ENCODE data around the gene OSBP2. TPM values are rescaled to one million over a fixed set of nuclear protein-coding genes. Genes with fewer than 3 reads are reported as not detected.

Gene OSBP2
- 10 to 100 TPM; 13.6 to 19.5 (median 17.0) TPM for polyA plus RNA-seq (ENCODE audit: insufficient read depth in 1 of 5, insufficient read length in 5 of 5, low replicate concordance in 1 of 5)
- long read RNA-seq, donor 1, partial matches to known transcripts, result 40 of 45 reads
- long read RNA-seq, donor 1, other reads (novel, unspliced or antisense), result 5 of 45 reads
- long read RNA-seq, donor 2, result 0 reads
- long read RNA-seq, donor 3, partial matches to known transcripts, result 0 of 2 reads
- long read RNA-seq, donor 3, other reads (novel, unspliced or antisense), result 0 of 2 reads
- long read RNA-seq, donor 4, result 0 reads
- long read RNA-seq, donor 5, partial matches to known transcripts, result 0 of 2 reads
- long read RNA-seq, donor 5, other reads (novel, unspliced or antisense), result 0 of 2 reads
- long read RNA-seq, donor 6, partial matches to known transcripts, result 21 of 23 reads
- long read RNA-seq, donor 6, other reads (novel, unspliced or antisense), result 0 of 23 reads
- long read RNA-seq, donor 7, partial matches to known transcripts, result 9 of 17 reads
- long read RNA-seq, donor 7, other reads (novel, unspliced or antisense), result 8 of 17 reads
- long read RNA-seq, donor 8, partial matches to known transcripts, result 0 of 1 reads
- long read RNA-seq, donor 8, other reads (novel, unspliced or antisense), result 0 of 1 reads

GRCh38 chr22:30694640-30695350 lies at the start of gene OSBP2:
Gene OSBP2 (plus strand): TSS chr22:30694874. CDS start chr22:30694910, 36 bp downstream.
- DNase-seq, result peak; percentile 22 to 46

GRCh38 chr22:30646518-30647160 lies 48.0 kb upstream of the OSBP2 start:
- no peak for DNase-seq

GRCh38 chr22:30647536-30647935 lies 47.1 kb upstream of the OSBP2 start:
- DNase-seq, result no peak

GRCh38 chr22:30648825-30649224 lies 45.8 kb upstream of the OSBP2 start:
- no peak for DNase-seq

GRCh38 chr22:30649430-30650007 lies 45.2 kb upstream of the OSBP2 start:
- no peak for DNase-seq

- DNase-seq, result no peak
These were observed 44.1 kb upstream of the OSBP2 start for GRCh38 chr22:30650508-30651116.

- DNase-seq, result no peak
These were observed 41.8 kb upstream of the OSBP2 start for GRCh38 chr22:30652852-30653251.

- DNase-seq, result no peak
These were observed 40.3 kb upstream of the OSBP2 start for GRCh38 chr22:30654361-30654760.

- DNase-seq, result no peak
These were observed 39.1 kb upstream of the OSBP2 start for GRCh38 chr22:30655532-30655931.

GRCh38 chr22:30662040-30662439 lies 32.6 kb upstream of the OSBP2 start:
- DNase-seq, result no peak

- no peak for DNase-seq
These were observed 29.9 kb upstream of the OSBP2 start for GRCh38 chr22:30664798-30665197.

- no peak for DNase-seq
These were observed 29.4 kb upstream of the OSBP2 start for GRCh38 chr22:30665266-30665665.

GRCh38 chr22:30665786-30666185 lies 28.9 kb upstream of the OSBP2 start:
- DNase-seq, result no peak

GRCh38 chr22:30667107-30667493 lies 27.6 kb upstream of the OSBP2 start:
- DNase-seq, result no peak

- DNase-seq, result peak; percentile 92
These were observed 26.9 kb upstream of the OSBP2 start, which contains the start of gene DUSP18 for GRCh38 chr22:30667494-30668385. Gene DUSP18 (minus strand): TSS chr22:30667875. CDS start chr22:30664003, 3,872 bp downstream.

GRCh38 chr22:30668386-30668710 lies 26.3 kb upstream of the OSBP2 start:
- DNase-seq, result no peak

GRCh38 chr22:30671071-30671470 lies 23.6 kb upstream of the OSBP2 start:
- no peak for DNase-seq

GRCh38 chr22:30673136-30673535 lies 21.5 kb upstream of the OSBP2 start:
- DNase-seq, result no peak

- no peak for DNase-seq
These were observed 20.2 kb upstream of the OSBP2 start for GRCh38 chr22:30674482-30674881.

GRCh38 chr22:30675436-30675835 lies 19.2 kb upstream of the OSBP2 start:
- DNase-seq, result no peak
